Measurements from ENCODE around the gene RNASE2.
"Not testable (repeated sequence)": the region's sequence is repeated elsewhere in the genome, so short reads cannot be mapped to it uniquely, and the experiment has no call there.

The RNASE2 gene

GRCh38 chr14:20982646-20983369, 27.5 kb downstream of the RNASE2 start:
- DNase-seq (ENCODE audit: low read depth) = no peak

GRCh38 chr14:20985650-20986049, 30.4 kb downstream of the RNASE2 start:
- not testable (repeated sequence) for DNase-seq (ENCODE audit: low read depth)

- DNase-seq (ENCODE audit: low read depth) = peak; percentile 90
Observed at GRCh38 chr14:20986811-20987210, 31.5 kb downstream of the RNASE2 start.

GRCh38 chr14:20988717-20989470, 33.6 kb downstream of the RNASE2 start:
- DNase-seq (ENCODE audit: low read depth) = no peak

GRCh38 chr14:20989471-20989786, 34.1 kb downstream of the RNASE2 start:
- no peak for DNase-seq (ENCODE audit: low read depth)

- DNase-seq (ENCODE audit: low read depth) = peak; percentile 98
Observed at GRCh38 chr14:20989787-20990600, 34.7 kb downstream of the RNASE2 start, which contains the start of gene METTL17. Gene METTL17 (plus strand): TSS chr14:20989980. CDS start chr14:20990003, 23 bp downstream.

GRCh38 chr14:20996521-20996920, 41.2 kb downstream of the RNASE2 start:
- DNase-seq (ENCODE audit: low read depth) = no peak

GRCh38 chr14:20997115-20997514, 41.8 kb downstream of the RNASE2 start:
- DNase-seq (ENCODE audit: low read depth) = no peak

- DNase-seq (ENCODE audit: low read depth) = no peak
Observed at GRCh38 chr14:20997564-20997963, 42.3 kb downstream of the RNASE2 start.

GRCh38 chr14:20998139-20998538, 42.9 kb downstream of the RNASE2 start:
- DNase-seq (ENCODE audit: low read depth) = no peak

GRCh38 chr14:20998674-20999366, 43.5 kb downstream of the RNASE2 start, which contains the start of gene SLC39A2:
Gene SLC39A2 (plus strand): TSS chr14:20999293. CDS start chr14:20999447, 154 bp downstream.
- peak; percentile 74 for DNase-seq (ENCODE audit: low read depth)

- no peak for DNase-seq (ENCODE audit: low read depth)
Observed at GRCh38 chr14:20999591-20999990, 44.3 kb downstream of the RNASE2 start.

GRCh38 chr14:21001218-21001617, 45.9 kb downstream of the RNASE2 start:
- DNase-seq (ENCODE audit: low read depth) = no peak

- DNase-seq (ENCODE audit: low read depth) = no peak
Observed at GRCh38 chr14:21003788-21004346, 48.6 kb downstream of the RNASE2 start.
